ENCODE results near the gene NOD1.

DNA sequence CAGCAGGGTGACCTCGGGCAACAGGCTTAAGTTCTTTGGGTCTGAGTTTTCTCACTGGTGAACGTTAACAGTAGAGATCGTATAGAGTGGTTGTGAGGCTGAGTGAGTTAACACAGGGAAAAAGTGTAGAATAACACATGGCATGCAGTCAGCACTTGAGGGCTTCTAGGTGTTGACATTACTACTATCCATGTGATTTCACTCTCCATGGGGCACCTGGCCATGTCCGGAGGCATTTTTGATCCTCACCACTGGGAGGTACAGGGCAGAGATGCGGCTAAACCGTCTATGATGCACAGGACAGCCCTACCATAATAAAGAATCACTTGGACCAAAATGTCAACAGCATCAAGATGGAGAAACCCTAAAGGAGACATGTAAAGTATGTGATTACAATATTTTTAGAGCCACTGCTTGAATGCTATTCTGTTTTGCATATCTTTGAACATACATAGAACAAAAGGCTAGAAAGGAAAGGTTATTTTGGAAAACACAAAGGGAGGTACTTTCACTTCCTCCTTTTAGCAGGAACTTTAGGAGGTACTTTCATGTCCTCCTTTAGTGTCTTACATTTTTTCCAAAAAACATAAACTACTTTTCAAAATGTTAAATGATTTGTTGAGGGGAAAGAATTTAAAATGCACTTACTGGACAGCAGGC lies 44.3 kb downstream of the NOD1 start:
- TF ChIP-seq, protein P1, sequence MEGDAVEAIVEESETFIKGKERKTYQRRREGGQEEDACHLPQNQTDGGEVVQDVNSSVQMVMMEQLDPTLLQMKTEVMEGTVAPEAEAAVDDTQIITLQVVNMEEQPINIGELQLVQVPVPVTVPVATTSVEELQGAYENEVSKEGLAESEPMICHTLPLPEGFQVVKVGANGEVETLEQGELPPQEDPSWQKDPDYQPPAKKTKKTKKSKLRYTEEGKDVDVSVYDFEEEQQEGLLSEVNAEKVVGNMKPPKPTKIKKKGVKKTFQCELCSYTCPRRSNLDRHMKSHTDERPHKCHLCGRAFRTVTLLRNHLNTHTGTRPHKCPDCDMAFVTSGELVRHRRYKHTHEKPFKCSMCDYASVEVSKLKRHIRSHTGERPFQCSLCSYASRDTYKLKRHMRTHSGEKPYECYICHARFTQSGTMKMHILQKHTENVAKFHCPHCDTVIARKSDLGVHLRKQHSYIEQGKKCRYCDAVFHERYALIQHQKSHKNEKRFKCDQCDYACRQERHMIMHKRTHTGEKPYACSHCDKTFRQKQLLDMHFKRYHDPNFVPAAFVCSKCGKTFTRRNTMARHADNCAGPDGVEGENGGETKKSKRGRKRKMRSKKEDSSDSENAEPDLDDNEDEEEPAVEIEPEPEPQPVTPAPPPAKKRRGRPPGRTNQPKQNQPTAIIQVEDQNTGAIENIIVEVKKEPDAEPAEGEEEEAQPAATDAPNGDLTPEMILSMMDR (IDR thresholded peaks at IDR 0.05) = no peak
- TF ChIP-seq POLR2AphosphoS5 (IDR thresholded peaks at IDR 0.05) = no peak

Measured in sigmoid colon (tissue), 4 donors.